Cardiac muscle cell (in vitro differentiated cells and primary cell): ENCODE measurements around the gene GM2A. TPM values are rescaled to one million over a fixed set of nuclear protein-coding genes. Genes with fewer than 3 reads are reported as not detected.

Experiments
- DNase-seq, 2 donors: peaks; one replicate each; pipeline versions ENCODE4 v3.0.0 to v3.0.0-alpha.2; 2010 to 2017; ENCODE audit warnings: low read depth in 1 of 2, low spot score in 1 of 2
- H3K27ac ChIP-seq: fragments of 200-600 bp; sonication (generic); 2 replicates; pipeline ENCODE4 v1.5.1; 2016
- H3K27me3 ChIP-seq: fragments of 200-600 bp; sonication (generic); 2 replicates; pipeline ENCODE4 v1.6.0; 2016; ENCODE audit warnings: control low read depth
- H3K36me3 ChIP-seq: fragments of 200-600 bp; sonication (generic); 2 replicates; pipeline ENCODE4 v1.5.1; 2016; ENCODE audit warnings: control low read depth
- H3K4me1 ChIP-seq: fragments of 200-600 bp; sonication (generic); 2 replicates; pipeline ENCODE4 v1.8.1; 2017; ENCODE audit warnings: low read depth, mild to moderate bottlenecking, mixed run types
- H3K4me3 ChIP-seq: fragments of 200-600 bp; sonication (generic); 2 replicates; pipeline ENCODE4 v1.5.1; 2016; ENCODE audit warnings: mild to moderate bottlenecking
- H3K9me3 ChIP-seq: fragments of 200-600 bp; sonication (generic); 2 replicates; pipeline ENCODE4 v1.5.1; 2017; ENCODE audit warnings: low read depth, mild to moderate bottlenecking, control low read depth
- polyA plus RNA-seq: library from polyadenylated mRNA; unstranded; fragments of >200 nt; fragmentation: Nextera tagmentation; extraction: Ambion mirVana; gene quantifications from 2 replicates; pipeline ENCODE4 v1.2.1, GENCODE V29; 2016
- total RNA-seq: library from RNA; depleted of rRNA; stranded (reverse); fragments of >200 nt; gene quantifications from 2 replicates; pipeline ENCODE4 v1.2.3, GENCODE V29; 2016
- TF ChIP-seq, protein P1 (sequence below): IDR thresholded peaks from 2 replicates; pipeline ENCODE4 v1.5.1; 2012; ENCODE audit warnings: low read depth, mild to moderate bottlenecking, low read length

GM2A gene
- total and polyA plus RNA-seq, 2 experiments from 2014 or later = 34.3 to 53.7 TPM

- H3K4me3 ChIP-seq = no peak overlapping the region
- H3K27ac ChIP-seq = no peak overlapping the region
- no peak for DNase-seq
- H3K9me3 ChIP-seq = no peaks in the 10 kb centered on the region
- H3K36me3 ChIP-seq = no peaks in the 10 kb centered on the region
- TF ChIP-seq, protein P1, sequence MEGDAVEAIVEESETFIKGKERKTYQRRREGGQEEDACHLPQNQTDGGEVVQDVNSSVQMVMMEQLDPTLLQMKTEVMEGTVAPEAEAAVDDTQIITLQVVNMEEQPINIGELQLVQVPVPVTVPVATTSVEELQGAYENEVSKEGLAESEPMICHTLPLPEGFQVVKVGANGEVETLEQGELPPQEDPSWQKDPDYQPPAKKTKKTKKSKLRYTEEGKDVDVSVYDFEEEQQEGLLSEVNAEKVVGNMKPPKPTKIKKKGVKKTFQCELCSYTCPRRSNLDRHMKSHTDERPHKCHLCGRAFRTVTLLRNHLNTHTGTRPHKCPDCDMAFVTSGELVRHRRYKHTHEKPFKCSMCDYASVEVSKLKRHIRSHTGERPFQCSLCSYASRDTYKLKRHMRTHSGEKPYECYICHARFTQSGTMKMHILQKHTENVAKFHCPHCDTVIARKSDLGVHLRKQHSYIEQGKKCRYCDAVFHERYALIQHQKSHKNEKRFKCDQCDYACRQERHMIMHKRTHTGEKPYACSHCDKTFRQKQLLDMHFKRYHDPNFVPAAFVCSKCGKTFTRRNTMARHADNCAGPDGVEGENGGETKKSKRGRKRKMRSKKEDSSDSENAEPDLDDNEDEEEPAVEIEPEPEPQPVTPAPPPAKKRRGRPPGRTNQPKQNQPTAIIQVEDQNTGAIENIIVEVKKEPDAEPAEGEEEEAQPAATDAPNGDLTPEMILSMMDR = no peak
- H3K4me1 ChIP-seq = no peaks in the 10 kb centered on the region
- no peaks in the 10 kb centered on the region for H3K27me3 ChIP-seq
These were observed 60.4 kb downstream of the GM2A start for GRCh38 chr5:151313357-151313756.

- Histone ChIP-seq H3K36me3 (no peaks in the 10 kb centered on the region), H3K9me3 (no peaks in the 10 kb centered on the region), H3K27ac (no peak overlapping the region), H3K4me1 (no peaks in the 10 kb centered on the region), H3K4me3 (no peak overlapping the region), H3K27me3 (no peaks in the 10 kb centered on the region)
- DNase-seq = peak; percentile 83 to 88
- TF ChIP-seq, protein P1 = peak; percentile 99
These were observed 63.1 kb downstream of the GM2A start for GRCh38 chr5:151315998-151316597.

DNA sequence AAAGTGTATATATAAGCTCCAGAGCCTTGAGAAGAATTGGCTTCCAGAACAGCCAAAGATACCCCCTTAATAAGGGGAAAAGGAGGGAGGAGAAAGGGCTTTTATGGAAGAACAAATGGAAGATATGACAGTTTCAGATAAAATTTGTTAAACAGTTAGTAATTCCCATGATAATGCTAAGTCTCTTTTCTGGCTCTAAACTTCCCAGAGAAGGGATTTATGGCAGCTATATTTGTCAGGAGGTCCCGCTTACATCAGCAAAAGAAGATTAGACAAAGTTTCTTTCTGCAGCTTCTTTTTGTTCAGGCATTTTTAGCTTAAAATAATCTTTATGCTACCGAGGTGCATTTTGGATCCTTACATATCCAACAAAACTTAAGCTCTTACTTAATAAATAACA, 64.9 kb downstream of the GM2A start:
- no peak overlapping the region for H3K27ac ChIP-seq
- no peak for DNase-seq
- TF ChIP-seq, protein P1 = no peak
- H3K4me1 ChIP-seq = no peaks in the 10 kb centered on the region
- H3K4me3 ChIP-seq = no peak overlapping the region
- no peaks in the 10 kb centered on the region for H3K9me3 ChIP-seq
- H3K36me3 ChIP-seq = no peaks in the 10 kb centered on the region
- no peaks in the 10 kb centered on the region for H3K27me3 ChIP-seq

DNA sequence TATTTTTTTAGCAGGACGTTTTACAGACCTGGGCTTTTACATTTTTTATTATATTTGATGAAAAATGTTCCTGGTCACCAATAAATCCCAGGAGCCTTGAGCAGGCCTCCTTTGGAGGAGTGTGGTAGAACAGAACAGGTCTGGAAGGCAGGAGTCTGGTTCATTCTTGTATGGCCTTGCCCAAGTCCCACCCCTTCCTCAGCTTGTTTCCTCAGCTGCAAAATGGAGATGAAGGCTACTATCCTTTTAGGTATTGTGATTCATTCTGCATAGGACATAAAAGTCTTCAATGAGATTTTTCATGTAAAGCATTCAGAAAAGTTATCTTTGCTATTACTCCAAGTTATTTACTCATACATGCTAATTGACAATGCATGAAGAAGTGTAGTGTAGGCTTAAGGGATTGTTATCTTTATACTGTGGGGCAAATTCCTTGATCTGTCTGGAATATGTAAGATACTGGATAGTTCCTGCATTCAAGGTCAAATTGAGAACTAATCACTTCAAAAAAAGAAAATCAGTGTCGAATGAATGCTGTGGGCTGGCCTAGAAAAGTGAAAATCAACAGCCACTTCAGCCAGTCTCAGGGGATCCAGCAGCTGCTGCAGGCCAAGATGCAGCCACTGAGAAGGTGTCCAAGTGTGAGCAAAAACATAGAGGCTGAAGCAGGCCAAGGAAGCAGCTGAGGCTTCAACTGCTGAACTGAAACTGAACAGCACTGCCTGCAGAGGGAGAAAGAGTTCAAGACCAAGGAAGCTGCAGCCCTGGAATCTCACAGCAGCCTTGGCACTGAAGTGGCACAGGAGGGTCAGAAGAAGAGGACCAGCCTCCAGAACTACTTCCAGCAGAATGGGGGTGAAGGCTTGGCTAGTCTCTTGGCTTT, 66.1 kb downstream of the GM2A start:
- H3K4me3 ChIP-seq = no peak overlapping the region
- TF ChIP-seq, protein P1 = peak; percentile 41
- peak; percentile 46 to 51 for DNase-seq
- H3K27ac ChIP-seq = peak overlapping the region; percentile 59
- no peaks in the 10 kb centered on the region for H3K36me3 ChIP-seq
- no peaks in the 10 kb centered on the region for H3K9me3 ChIP-seq
- no peaks in the 10 kb centered on the region for H3K27me3 ChIP-seq
- H3K4me1 ChIP-seq = no peaks in the 10 kb centered on the region

Other genes starting within 250 kb of the GM2A start
- 46.6 and 73.7 TPM in 2 replicates for gene GPX3, start 232.6 kb upstream of the GM2A start, total RNA-seq
- 79.8 and 121 TPM in 2 replicates for gene GPX3, start 232.6 kb upstream of the GM2A start, polyA plus RNA-seq
- 134 and 147 TPM in 2 replicates for gene TNIP1, start 172.2 kb upstream of the GM2A start, total RNA-seq
- gene TNIP1, start 172.2 kb upstream of the GM2A start, polyA plus RNA-seq = 94.9 and 104 TPM in 2 replicates
- 628 and 658 TPM in 2 replicates for gene ANXA6, start 95.4 kb upstream of the GM2A start, total RNA-seq
- gene ANXA6, start 95.4 kb upstream of the GM2A start, polyA plus RNA-seq = 404 and 448 TPM in 2 replicates
- gene CCDC69, start 29.1 kb upstream of the GM2A start, total RNA-seq = 85.4 and 104 TPM in 2 replicates
- 70.4 and 102 TPM in 2 replicates for gene CCDC69, start 29.1 kb upstream of the GM2A start, polyA plus RNA-seq
- not detected in 2 replicates for gene SLC36A3, start 50.6 kb downstream of the GM2A start, total RNA-seq
- gene SLC36A3, start 50.6 kb downstream of the GM2A start, polyA plus RNA-seq = not detected in 2 replicates
- gene SLC36A2, start 94.4 kb downstream of the GM2A start, total RNA-seq = not detected in 2 replicates
- not detected in 2 replicates for gene SLC36A2, start 94.4 kb downstream of the GM2A start, polyA plus RNA-seq
- gene SLC36A1, start 194.4 kb downstream of the GM2A start, total RNA-seq = 6.1 and 8.8 TPM in 2 replicates
- gene SLC36A1, start 194.4 kb downstream of the GM2A start, polyA plus RNA-seq = 2.2 and 3.4 TPM in 2 replicates